Measurements from ENCODE around the gene PRM1. TPM values are rescaled to one million over a fixed set of nuclear protein-coding genes. Genes with fewer than 3 reads are reported as not detected.

PRM1 gene
- total RNA-seq, 1 donor from 2014 or later: not detected

- no peak for DNase-seq (ENCODE audit: low spot score)
Observed at GRCh38 chr16:11273721-11274324, 7.3 kb downstream of the PRM1 start.

GRCh38 chr16:11272921-11273720 lies 8.0 kb downstream of the PRM1 start, which contains the start of gene PRM3:
PRM3 (minus strand) TSS chr16:11273629; CDS start chr16:11273595, 34 bp downstream.
- no peak for DNase-seq (ENCODE audit: low spot score)

- DNase-seq (ENCODE audit: low spot score): no peak
Observed at GRCh38 chr16:11272484-11272883, 8.6 kb downstream of the PRM1 start.

- DNase-seq (ENCODE audit: low spot score): no peak
Observed at GRCh38 chr16:11271610-11272009, 9.5 kb downstream of the PRM1 start.

GRCh38 chr16:11270602-11271162 lies 10.4 kb downstream of the PRM1 start:
- no peak for DNase-seq (ENCODE audit: low spot score)

- DNase-seq (ENCODE audit: low spot score): no peak
Observed at GRCh38 chr16:11268921-11269375, 12.2 kb downstream of the PRM1 start, which contains the start of gene TNP2. TNP2 (minus strand) TSS chr16:11269325; CDS start chr16:11269262, 63 bp downstream.

GRCh38 chr16:11265124-11265523 lies 16.0 kb downstream of the PRM1 start:
- DNase-seq (ENCODE audit: low spot score): no peak

GRCh38 chr16:11264155-11264832 lies 16.8 kb downstream of the PRM1 start:
- no peak for DNase-seq (ENCODE audit: low spot score)

GRCh38 chr16:11263737-11264136 lies 17.4 kb downstream of the PRM1 start:
- no peak for DNase-seq (ENCODE audit: low spot score)

GRCh38 chr16:11262915-11263314 lies 18.2 kb downstream of the PRM1 start:
- no peak for DNase-seq (ENCODE audit: low spot score)

GRCh38 chr16:11260596-11260966 lies 20.5 kb downstream of the PRM1 start:
- no peak for DNase-seq (ENCODE audit: low spot score)

GRCh38 chr16:11259655-11260595 lies 21.2 kb downstream of the PRM1 start:
- no peak for DNase-seq (ENCODE audit: low spot score)

- no peak for DNase-seq (ENCODE audit: low spot score)
Observed at GRCh38 chr16:11258553-11259492, 22.3 kb downstream of the PRM1 start.

- DNase-seq (ENCODE audit: low spot score): no peak
Observed at GRCh38 chr16:11257131-11257938, 23.8 kb downstream of the PRM1 start.

- no peak for DNase-seq (ENCODE audit: low spot score)
Observed at GRCh38 chr16:11256661-11257130, 24.4 kb downstream of the PRM1 start.

GRCh38 chr16:11255737-11256660 lies 25.1 kb downstream of the PRM1 start, which contains the start of gene SOCS1:
SOCS1 (minus strand) TSS chr16:11256204; CDS start chr16:11255478, 726 bp downstream.
- peak; percentile 96 for DNase-seq (ENCODE audit: low spot score)

Data from mesenteric fat pad (tissue), 1 donor.